Measurements from ENCODE around the gene FOXP3.

FOXP3 gene

GRCh38 chrX:49208399-49208798 lies 56.1 kb downstream of the FOXP3 start:
- CTCF ChIA-PET = no interaction called here
- no peak for DNase-seq (ENCODE audit: low spot score)
- TF ChIP-seq CTCF (conservative IDR thresholded peaks at IDR 0.05; ENCODE audit: low read depth) = no peak
- POLR2A ChIA-PET (ENCODE audit: low non-redundant PET) = no interaction called here
- H3K27ac ChIP-seq = no peak overlapping the region

- TF ChIP-seq CTCF (conservative IDR thresholded peaks at IDR 0.05; ENCODE audit: low read depth) = no peak
- H3K27ac ChIP-seq = no peak overlapping the region
- no peak for DNase-seq (ENCODE audit: low spot score)
- POLR2A ChIA-PET (ENCODE audit: low non-redundant PET) = no interaction called here
- CTCF ChIA-PET = no interaction called here
These were observed 58.0 kb downstream of the FOXP3 start for GRCh38 chrX:49206543-49206942.

DNA sequence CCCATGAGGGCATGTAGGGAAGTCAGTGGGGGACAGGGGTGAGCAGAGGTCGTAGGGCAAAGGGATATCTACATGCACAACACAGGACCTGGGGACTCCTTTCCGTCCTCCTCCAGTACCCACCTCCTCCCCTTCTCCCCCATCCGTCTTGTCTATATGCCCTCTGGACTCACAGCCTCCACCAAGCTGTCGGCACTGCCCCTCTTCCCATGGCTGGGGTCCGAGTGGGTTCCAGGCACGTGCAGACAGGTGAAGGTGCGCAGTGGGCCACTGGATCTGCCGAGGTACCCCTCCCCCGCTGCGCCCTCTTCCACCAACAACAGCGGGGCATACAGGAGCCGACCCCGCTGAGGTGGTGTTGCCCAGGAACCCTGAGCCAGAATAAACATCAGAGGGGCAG lies 59.1 kb downstream of the FOXP3 start:
- DNase-seq (ENCODE audit: low spot score) = no peak
- POLR2A ChIA-PET (ENCODE audit: low non-redundant PET) = no interaction called here
- no peak overlapping the region for H3K27ac ChIP-seq
- CTCF ChIA-PET = no interaction called here
- TF ChIP-seq CTCF (conservative IDR thresholded peaks at IDR 0.05; ENCODE audit: low read depth) = no peak

DNA sequence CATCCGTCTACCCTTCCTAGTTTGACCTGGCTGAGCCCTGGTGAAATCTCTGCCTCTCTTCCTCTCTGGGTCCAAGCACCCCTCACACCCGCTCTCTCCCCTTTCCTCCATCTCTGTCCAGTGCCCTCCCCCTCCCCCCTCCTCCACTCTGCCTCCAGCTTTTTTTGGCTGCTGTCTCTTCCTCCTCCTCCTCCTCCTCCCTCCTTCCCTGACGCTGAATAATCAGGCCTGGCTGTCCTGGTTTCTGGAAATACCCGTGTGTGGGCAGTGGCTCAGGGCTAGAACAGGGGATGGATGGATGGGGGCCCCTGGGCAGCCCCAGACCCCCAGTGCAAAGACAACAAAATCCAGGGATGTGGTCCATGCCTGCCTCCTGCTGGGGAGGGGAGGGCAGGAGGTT lies 59.8 kb downstream of the FOXP3 start:
- H3K27ac ChIP-seq = no peak overlapping the region
- ChIA-PET POLR2A (ENCODE audit: low non-redundant PET) (no interaction called here), CTCF (no interaction called here)
- DNase-seq (ENCODE audit: low spot score) = no peak
- no peak for TF ChIP-seq CTCF (conservative IDR thresholded peaks at IDR 0.05; ENCODE audit: low read depth)

GRCh38 chrX:49204017-49204416 lies 60.5 kb downstream of the FOXP3 start:
- no peak for TF ChIP-seq CTCF (conservative IDR thresholded peaks at IDR 0.05; ENCODE audit: low read depth)
- ChIA-PET CTCF (no interaction called here), POLR2A (ENCODE audit: low non-redundant PET) (no interaction called here)
- DNase-seq (ENCODE audit: low spot score) = no peak
- no peak overlapping the region for H3K27ac ChIP-seq

- DNase-seq (ENCODE audit: low spot score) = no peak
- ChIA-PET CTCF (no interaction called here), POLR2A (ENCODE audit: low non-redundant PET) (no interaction called here)
- no peak overlapping the region for H3K27ac ChIP-seq
- no peak for TF ChIP-seq CTCF (conservative IDR thresholded peaks at IDR 0.05; ENCODE audit: low read depth)
These were observed 61.0 kb downstream of the FOXP3 start for GRCh38 chrX:49203536-49203935.

GRCh38 chrX:49202022-49202421 lies 62.5 kb downstream of the FOXP3 start:
- CTCF ChIA-PET = no interaction called here

More at GRCh38 chrX:49202022-49202421, 62.5 kb downstream of the FOXP3 start:
- no peak for TF ChIP-seq CTCF (conservative IDR thresholded peaks at IDR 0.05; ENCODE audit: low read depth)
- POLR2A ChIA-PET (ENCODE audit: low non-redundant PET) = no interaction called here
- no peak overlapping the region for H3K27ac ChIP-seq
- DNase-seq (ENCODE audit: low spot score) = no peak
